AG09319 (cell line): ENCODE results near the gene ATP6V0E2.

ENCODE experiments used
- DNase-seq: peaks from one replicate; pipeline ENCODE4 v3.0.0-alpha.2; 2010; ENCODE audit warnings: low read depth; ENCODE audit errors: extremely low read depth
- CTCF ChIP-seq: IDR thresholded peaks from 2 replicates; pipeline ENCODE4 v1.5.1; 2011; ENCODE audit warnings: low read depth, mild to moderate bottlenecking, inconsistent platforms, low read length, moderate library complexity

The ATP6V0E2 gene

DNA sequence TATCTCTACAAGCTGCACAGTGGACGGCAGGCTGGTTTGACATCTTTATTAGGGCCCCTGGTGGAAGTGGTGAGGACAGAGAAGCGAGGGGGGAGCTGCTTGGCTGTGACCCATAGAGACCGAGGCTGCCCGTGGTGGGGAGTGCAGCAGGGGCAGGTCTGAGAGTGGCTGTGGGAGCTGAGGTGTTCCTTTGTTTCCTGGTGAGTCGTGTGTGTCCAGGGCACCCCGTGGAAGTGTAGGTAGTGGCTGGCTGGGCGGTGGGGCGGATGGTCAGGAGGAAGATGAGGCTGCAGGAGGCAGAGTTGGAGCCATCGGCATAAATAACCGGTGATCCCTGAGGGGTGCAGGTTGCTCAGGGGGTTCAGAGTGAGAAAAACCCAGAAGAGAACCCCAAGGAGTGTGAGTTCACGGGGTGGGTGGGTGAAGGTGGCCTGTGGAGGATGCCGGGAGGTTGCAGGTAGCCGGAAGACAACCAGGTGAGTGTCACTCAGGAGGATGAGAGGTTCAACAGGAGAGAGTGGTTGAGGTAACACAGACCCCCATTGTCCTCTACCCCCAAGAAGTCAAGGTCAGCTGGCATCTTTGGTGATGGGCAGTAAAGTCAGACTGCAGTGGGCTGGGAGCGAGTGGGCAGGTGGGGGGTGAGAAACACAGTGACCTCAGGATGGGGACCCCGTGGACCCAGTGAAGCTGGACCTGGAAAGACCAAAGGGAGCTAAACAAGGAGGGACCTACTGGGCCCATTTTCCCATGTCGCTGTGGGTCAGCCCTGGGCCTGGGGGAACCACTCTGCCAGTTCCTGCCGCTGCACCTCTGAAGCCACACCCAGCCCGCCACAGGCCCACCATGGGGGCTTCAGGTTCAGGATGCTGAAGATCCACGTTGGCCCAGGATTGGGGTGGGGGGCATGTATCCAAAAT is 7.8 kb downstream of the ATP6V0E2 start:
- TF ChIP-seq CTCF: no peak
- no peak for DNase-seq

GRCh38 chr7:149882248-149883047 is 8.7 kb downstream of the ATP6V0E2 start:
- DNase-seq: no peak
- no peak for TF ChIP-seq CTCF

GRCh38 chr7:149883048-149883438 is 9.3 kb downstream of the ATP6V0E2 start:
- TF ChIP-seq CTCF: no peak
- no peak for DNase-seq

- peak; percentile 52 for TF ChIP-seq CTCF
- no peak for DNase-seq
Observed at GRCh38 chr7:149883452-149883861, 9.7 kb downstream of the ATP6V0E2 start.

DNA sequence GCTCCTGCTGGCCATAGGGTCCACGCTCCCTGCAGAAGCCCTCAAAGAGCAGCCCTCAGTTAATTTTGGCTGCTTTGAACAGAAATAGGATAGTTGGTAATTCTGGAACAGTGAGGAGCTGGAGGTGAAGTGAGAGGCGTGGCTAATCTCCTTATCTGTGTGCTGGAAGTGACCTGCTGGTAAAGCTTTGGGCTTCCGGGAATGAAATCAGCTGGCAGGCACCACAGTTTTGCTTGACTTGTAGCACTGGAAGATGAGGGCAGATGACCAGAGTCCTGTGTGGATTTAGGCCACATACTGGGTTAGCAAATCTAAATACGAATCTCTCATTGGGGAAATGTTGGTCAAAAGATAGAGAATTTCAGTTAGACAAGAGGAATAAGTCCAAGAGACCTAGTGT is 10.2 kb downstream of the ATP6V0E2 start:
- no peak for DNase-seq
- no peak for TF ChIP-seq CTCF

DNA sequence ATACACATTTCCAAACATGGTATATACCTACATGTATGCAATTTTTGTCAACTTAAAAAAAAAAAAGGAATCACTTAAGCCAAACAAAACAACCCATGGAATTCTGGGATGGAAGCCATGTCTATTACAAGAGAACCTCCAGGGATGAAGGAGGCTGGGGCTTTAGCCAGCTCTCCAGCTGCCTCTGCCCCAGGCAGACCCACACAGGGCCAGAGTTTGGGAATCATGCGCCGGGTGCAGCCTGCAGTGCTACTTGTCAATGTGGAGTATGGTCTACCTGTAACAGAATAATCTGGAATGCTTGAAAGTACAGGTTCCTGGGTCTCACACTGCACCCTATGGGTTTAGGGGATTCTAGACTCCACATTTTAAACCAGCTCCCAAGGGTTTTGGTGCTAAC is 10.8 kb downstream of the ATP6V0E2 start:
- no peak for DNase-seq
- TF ChIP-seq CTCF: no peak
